HG02852 (cell line): ENCODE measurements around the gene AHI1.

Experiments
- ATAC-seq: cut with Tn5 transposase; IDR thresholded peaks from one replicate; pipeline ENCODE4 v1.9.1; 2021; ENCODE audit warnings: mild to moderate bottlenecking, moderate library complexity; ENCODE audit not compliant: unreplicated experiment

Gene AHI1

GRCh38 chr6:135497412-135498184 lies at the start of gene AHI1:
TSS of gene AHI1 (minus strand) at chr6:135497740. CDS start at chr6:135492237, 5,503 bp downstream.
- peak; percentile 92 for ATAC-seq

GRCh38 chr6:135546680-135547418 lies 49.3 kb upstream of the AHI1 start:
- ATAC-seq = no peak

- no peak for ATAC-seq
Measured at GRCh38 chr6:135546206-135546605, 48.7 kb upstream of the AHI1 start.

GRCh38 chr6:135540207-135540840 lies 42.8 kb upstream of the AHI1 start:
- no peak for ATAC-seq

GRCh38 chr6:135537741-135538301 lies 40.3 kb upstream of the AHI1 start:
- no peak for ATAC-seq

GRCh38 chr6:135535989-135536414 lies 38.5 kb upstream of the AHI1 start:
- ATAC-seq = no peak

- no peak for ATAC-seq
Measured at GRCh38 chr6:135534773-135535380, 37.3 kb upstream of the AHI1 start.

GRCh38 chr6:135532559-135532958 lies 35.0 kb upstream of the AHI1 start:
- ATAC-seq = no peak

GRCh38 chr6:135531954-135532490 lies 34.5 kb upstream of the AHI1 start:
- no peak for ATAC-seq

- no peak for ATAC-seq
Measured at GRCh38 chr6:135530113-135530512, 32.6 kb upstream of the AHI1 start.

- ATAC-seq = no peak
Measured at GRCh38 chr6:135527960-135528249, 30.4 kb upstream of the AHI1 start.

- ATAC-seq = no peak
Measured at GRCh38 chr6:135527116-135527959, 29.8 kb upstream of the AHI1 start.

- no peak for ATAC-seq
Measured at GRCh38 chr6:135525594-135525993, 28.1 kb upstream of the AHI1 start.

- ATAC-seq = no peak
Measured at GRCh38 chr6:135522965-135523692, 25.6 kb upstream of the AHI1 start.

GRCh38 chr6:135521431-135521830 lies 23.9 kb upstream of the AHI1 start:
- ATAC-seq = no peak

- no peak for ATAC-seq
Measured at GRCh38 chr6:135520781-135521180, 23.2 kb upstream of the AHI1 start.

- ATAC-seq = no peak
Measured at GRCh38 chr6:135519348-135519747, 21.8 kb upstream of the AHI1 start.

- ATAC-seq = no peak
Measured at GRCh38 chr6:135517527-135517926, 20.0 kb upstream of the AHI1 start.

- ATAC-seq = no peak
Measured at GRCh38 chr6:135514706-135515105, 17.2 kb upstream of the AHI1 start.
